IPS DF 4.7 (cell line): ENCODE results near the gene PPP2R2B.
"Not testable (repeated sequence)": the region's sequence is repeated elsewhere in the genome, so short reads cannot be mapped to it uniquely, and the experiment has no call there.

ENCODE experiments used
- DNase-seq: peaks from one replicate; pipeline ENCODE4 v3.0.0-alpha.2; 2013; ENCODE audit warnings: low spot score; ENCODE audit errors: extremely low read depth

Gene PPP2R2B

DNA sequence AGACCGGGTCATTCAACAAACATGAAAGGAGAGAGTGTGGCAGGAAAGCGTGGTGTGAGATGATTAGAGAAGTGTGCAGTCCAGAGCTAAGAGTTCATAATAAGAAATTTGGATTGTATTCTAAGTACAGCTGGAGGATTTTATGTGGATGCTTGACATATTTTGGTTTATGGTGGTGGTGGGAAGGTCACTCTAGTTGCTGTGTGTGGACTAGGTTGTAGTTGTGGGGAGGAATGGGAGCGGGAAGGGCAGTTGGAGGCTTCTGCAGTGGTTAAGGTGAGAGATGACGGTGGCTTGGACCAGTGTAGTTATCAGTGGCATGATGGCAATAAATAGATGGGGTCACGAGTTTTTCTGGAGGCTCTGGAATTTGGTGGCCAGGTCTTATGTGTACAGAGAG is 316.8 kb downstream of the PPP2R2B start:
- no peak for DNase-seq

DNA sequence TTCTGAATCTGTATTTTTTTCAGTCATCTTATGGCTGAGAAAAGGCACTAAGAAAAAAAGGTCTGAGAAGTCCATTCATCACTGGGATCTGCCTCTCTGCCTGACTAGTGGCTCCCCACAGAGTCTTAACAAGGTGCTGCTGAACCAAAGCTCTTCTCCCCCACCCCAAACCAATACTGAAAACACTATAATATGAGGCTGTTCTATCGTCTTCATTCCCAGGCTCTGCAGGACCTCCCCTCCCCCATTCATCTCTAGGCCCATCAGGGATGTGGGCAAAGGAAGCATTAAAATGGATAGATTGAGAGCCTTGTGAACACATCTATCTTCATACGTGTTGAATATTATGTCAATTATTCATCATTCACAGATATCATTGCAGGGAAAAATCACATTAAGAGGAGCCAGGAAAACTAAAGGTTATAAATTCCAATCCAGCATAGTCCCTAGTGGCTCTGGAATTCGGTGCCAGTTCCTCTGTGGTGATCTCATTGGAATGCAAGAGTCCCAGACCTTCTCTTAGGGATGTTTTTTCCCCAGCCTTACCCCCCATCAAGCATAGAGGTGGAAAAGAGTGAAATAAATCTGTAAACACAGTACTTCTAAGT is 318.2 kb downstream of the PPP2R2B start:
- DNase-seq = no peak

DNA sequence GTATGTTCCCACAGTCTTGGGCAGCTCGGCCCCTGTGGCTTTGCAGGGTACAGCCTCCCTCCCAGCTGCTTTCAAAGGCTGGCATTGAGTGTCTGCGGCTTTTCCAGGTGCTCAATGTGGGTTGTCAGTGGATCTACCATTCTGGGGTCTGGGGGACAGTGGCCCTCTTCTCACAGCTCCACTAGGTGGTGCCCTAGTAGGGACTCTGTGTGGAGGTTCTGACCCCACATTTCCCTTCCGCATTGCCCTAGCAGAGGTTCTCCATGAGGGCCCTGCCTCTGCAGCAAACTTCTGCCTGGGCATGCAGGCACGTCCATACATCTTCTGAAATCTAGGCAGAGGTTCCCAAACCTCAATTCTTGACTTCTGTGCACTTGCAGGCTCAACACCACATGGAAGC is 321.7 kb downstream of the PPP2R2B start:
- DNase-seq = not testable (repeated sequence)

DNA sequence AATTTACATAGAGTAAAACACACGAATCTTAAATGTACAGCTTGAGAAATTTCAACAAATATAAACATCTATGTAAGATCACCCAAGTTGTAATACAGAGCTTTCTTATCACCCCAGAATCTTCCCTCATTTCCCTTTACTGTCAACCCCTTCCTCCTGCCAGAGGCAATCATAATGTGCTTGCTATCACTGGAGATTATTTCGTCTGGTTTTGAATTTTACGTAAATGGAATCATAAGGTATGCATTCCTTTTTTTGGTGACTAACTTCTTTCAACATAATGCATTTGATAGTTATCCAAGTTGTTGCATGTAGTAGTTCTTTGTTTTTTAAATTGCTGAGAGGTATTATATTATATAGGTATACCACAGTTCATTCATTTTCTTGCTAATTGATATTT is 325.1 kb downstream of the PPP2R2B start:
- DNase-seq = no peak

DNA sequence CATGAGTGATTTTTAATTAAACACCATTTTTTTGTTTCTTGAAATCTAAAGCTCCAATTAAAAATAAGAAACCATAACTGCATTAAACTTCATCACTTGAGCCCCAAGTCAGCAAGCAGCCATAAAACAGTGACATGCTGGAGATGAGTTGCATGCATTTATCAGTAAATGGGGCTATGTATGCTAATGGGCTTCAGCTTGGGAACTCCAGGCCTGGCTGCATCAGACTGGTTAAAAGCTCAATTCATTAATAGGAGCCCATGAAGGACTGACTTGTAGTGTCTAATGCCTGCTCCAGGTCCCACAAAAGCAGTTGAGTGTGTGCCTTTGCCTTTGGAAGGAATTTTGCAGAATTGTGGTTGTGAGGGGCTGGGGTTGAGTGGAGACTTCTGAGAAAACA is 328.9 kb downstream of the PPP2R2B start:
- no peak for DNase-seq

DNA sequence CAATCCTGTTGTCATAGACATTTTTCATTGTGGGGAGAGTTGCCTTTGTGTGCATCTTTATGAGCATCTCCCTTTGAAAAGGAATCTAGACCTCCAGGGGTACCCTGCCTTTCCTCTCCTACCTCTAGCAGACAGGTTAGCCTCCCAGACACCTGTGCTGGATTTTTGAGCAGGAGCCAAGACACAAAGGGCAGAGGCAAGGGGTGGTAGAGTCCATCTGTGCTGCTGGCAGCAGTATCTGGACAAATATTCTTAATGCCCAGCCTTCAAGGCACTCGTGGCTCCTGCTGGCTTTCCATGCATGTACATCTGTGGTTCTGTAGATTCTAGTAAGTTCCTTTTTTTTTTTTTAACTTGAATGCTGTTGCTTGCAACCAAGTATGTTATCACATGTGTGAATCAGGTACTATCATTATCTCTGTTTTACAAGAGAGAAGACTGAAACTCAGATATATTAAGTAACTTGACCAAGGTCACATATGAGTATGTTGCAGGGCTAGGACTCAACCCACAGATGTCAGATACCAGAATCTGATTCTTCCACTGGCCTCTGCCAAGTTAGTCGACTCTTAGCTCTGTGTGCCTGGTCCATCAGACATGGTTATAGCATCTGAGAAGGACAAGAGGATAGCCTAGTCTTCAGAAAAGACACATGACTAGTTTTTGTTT is 329.6 kb downstream of the PPP2R2B start:
- no peak for DNase-seq

DNA sequence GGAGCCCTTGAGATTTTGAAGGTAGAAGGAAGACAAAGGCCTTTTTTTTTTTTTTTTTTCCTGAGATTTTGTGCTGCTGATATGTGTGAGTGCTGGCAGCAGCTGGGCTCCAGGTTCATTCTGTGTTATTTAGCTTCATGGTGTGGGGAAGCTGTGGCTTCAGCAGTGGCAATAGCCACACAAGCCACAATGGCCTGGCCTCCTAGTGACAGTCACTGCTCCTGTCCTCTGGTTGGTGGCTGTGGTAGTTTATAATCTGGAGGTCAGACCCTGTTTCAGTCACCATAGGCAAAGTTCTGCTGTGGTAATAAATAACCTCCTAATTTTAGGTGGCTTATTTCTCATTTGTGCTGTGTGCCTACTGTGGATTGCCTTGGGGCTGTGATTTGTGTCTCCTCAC is 334.3 kb downstream of the PPP2R2B start:
- no peak for DNase-seq

DNA sequence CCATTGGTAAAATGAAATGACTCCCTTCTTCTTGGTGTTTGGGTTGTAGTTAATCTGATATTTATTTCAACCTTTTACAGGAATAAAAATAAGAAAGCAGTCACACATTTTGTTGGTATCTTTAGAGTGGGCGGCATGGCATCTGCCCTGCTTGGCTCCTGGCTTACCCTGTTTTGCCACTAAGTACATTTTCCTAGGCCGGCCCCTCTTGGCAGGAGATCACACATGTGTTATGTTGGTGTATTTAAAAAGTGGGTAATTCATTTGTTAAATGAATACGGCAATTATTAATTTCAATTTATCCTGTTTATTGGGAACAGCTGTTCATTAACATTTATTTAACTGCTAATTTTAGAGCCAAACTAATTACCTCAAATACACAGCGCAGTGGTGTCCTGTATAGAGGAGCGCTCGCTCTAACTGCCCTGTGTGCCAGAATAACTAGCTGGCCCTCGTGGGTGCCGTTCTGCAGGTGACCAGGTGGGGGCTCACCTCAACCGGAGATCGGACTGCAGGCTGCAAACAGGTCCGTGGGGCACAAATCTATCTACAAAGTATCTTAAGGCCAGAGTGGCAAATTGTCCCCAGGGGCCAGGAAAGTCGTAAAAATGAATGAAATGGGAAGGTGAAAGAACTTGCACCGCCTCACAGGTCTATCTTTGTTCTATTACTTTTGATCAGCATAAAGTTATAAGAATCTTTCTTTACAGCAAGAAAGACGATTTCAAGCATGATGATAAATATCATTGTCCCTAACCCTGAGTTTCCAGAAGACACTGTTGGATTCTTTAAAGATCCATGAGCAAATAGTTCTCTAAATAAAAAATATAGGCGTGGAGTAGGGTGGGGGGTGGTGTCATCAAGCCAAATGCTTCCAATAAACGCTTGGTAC is 336.4 kb downstream of the PPP2R2B start:
- no peak for DNase-seq

DNA sequence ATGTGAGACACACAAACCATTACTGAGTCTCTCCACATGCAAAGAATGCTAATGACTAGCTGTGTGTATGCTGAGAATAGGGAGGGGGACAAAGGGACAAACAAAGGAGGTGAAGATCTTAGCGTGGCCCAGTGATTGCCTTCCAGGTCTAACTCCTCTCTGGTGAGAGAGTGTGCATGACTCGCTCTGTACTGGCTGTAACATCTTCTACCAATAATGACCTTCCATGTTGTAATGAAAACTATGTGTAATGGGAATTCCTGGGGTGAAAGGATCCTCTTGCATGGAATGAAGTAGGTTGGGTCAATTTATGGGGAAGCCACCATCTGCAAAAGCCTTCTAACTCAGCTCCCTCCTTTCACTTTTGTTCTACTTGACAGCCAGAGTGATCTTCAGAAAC is 338.1 kb downstream of the PPP2R2B start:
- no peak for DNase-seq

DNA sequence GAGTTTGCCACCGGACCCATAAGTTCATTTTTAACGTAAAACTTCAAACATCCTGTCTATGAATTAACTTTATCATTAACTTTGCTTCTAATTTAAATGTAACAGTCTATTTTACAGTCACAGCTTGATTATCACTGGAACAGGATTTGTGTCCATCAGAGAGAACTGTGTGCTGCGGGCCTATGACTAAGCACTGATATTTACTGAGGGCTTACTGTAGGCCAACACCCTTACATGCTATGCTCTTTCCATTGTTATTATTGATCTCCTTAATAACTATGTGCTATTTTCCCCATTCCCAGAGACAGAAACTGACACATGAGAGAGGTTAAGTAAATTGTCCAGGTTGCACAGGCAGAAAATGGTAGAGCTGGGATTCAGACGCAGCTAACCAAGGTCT is 338.6 kb downstream of the PPP2R2B start:
- no peak for DNase-seq

DNA sequence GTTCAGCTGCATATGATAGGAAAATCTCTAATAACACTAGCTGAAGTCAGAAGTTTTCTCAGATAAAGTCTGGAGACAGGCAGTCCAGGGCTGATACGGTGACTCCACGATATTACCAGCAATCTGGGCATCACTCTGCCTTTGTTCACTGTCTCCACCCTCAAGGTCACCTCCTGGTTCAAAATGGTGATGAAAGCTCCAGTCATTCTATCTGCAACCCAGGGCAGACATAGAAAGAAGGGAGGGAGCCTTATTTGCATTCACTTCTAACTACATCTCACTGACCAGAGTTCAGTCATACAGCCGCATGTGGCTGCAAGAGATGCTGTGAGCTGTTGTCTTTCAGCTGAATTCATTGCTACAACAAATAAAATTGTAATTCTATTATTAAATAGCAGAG is 340.1 kb downstream of the PPP2R2B start:
- no peak for DNase-seq

DNA sequence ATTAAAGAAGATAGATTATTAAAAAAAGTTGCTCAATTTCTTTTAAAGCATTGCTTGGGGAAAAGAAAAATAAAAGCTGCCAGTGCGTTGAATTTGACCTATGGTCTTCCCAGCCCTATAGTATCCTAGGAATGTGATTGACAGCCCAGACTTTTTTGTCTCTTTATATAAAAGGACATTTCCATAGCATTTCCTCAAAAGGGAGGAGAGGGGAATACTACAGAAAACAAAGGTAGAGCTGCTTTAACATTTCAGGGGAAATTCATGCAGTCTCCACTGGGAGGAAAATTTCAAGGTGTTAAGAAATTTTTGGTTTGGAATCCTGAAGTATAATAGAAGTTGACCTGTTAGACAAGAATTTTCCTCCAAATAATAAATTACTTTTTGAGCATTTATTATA is 344.7 kb downstream of the PPP2R2B start:
- DNase-seq = no peak

DNA sequence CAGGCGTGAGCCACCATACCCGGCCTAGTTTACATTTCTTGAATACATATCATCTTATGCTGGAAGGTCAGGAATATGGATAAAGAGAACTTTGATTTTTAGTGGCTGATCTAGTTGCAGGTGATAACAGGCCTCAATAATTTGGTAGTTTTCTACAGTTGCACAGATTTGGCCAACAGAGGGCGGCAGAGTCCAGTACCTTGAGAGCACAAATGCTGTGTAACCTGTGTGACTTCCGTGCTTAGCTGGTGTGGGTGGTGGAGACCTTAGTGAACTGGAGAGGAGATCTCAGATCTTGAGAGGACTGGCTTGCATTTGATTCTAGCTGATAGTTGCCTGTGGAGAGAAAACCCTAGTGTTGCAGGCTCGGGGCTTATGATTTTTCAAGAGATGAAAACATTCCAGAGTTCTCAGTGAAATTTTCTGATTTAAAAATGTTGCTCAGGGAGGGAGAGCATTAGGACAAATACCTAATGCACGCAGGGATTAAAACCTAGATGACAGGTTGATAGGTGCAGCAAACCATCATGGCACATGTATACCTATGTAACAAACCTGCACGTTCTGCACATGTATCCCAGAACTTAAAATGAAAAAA is 345.2 kb downstream of the PPP2R2B start:
- peak; percentile 64 for DNase-seq
